ENCODE results near the gene CENPU. TPM values are rescaled to one million over a fixed set of nuclear protein-coding genes. Genes with fewer than 3 reads are reported as not detected.

CENPU gene
- total and polyA plus RNA-seq, 2 of the 13 experiments (the other 11 are each of a cell fraction or from before 2014, with no cell fraction given), result 11.7 to 35.8 TPM

GRCh38 chr4:184727430-184727829 is 6.5 kb downstream of the CENPU start:
- Histone ChIP-seq H3K9ac (ENCODE audit: insufficient read depth, low read depth, low read length) (no peak overlapping the region), H3K79me2 (ENCODE audit: insufficient read depth, low read length) (peaks cover 34% of the 10 kb centered on the region), H3K27me3 (ENCODE audit: control insufficient read depth in 1 of 2, insufficient read depth in 2 of 2, low read length in 2 of 2) (no peaks in the 10 kb centered on the region), H3K36me3 (replicated peaks in 1 of 2; ENCODE audit: control insufficient read depth in 1 of 2, insufficient read depth in 2 of 2, low read length in 2 of 2) (peaks cover 2 to 38% of the 10 kb centered on the region in 2 experiments), H3K27ac (ENCODE audit: extremely low read length, insufficient read depth, low read length) (no peak overlapping the region), H3K9me3 (ENCODE audit: low read length) (no peaks in the 10 kb centered on the region), H3K4me3 (replicated peaks in 1 of 3; ENCODE audit: insufficient read depth in 1 of 3, low read depth in 2 of 3, low read length in 3 of 3) (no peak overlapping the region), H3K4me2 (ENCODE audit: low read depth, low read length) (no peak overlapping the region), H4K20me1 (ENCODE audit: insufficient read depth, low read length) (no peaks in the 10 kb centered on the region), H2AFZ (ENCODE audit: low read length) (no peak overlapping the region), H3K4me1 (ENCODE audit: insufficient read depth, low read length) (peaks cover 43% of the 10 kb centered on the region)
- in situ Hi-C loops (cut with HindIII; ENCODE audit: extremely low pct_ligation_motif_present, low pct_unique_long_range_greater_than_20kb) (no loop called here), intact Hi-C loops (cut with micrococcal nuclease; ENCODE audit: unreplicated experiment) (no loop called here)
- no peak for FAIRE-seq
- DNase-seq (ENCODE audit: low spot score), result no peak
- TF ChIP-seq NR3C1 (CRISPR knock-in tag; IDR thresholded peaks at IDR 0.05), result no peak
- no peak for TF ChIP-seq XBP1 (CRISPR knock-in tag; IDR thresholded peaks at IDR 0.05)
- no peak for TF ChIP-seq ZNF768 (CRISPR knock-in tag; IDR thresholded peaks at IDR 0.05)
- no peak for TF ChIP-seq SALL2 (CRISPR knock-in tag; IDR thresholded peaks at IDR 0.05)
- TF ChIP-seq THAP7 (CRISPR knock-in tag; IDR thresholded peaks at IDR 0.05), result no peak
- no peak for TF ChIP-seq EP300 (IDR thresholded peaks at IDR 0.05; ENCODE audit: low read depth in 2 of 2, low read length in 2 of 2)
- no peak for TF ChIP-seq EP300 (CRISPR knock-in tag; IDR thresholded peaks at IDR 0.05; ENCODE audit: borderline replicate concordance)
- TF ChIP-seq AHR (CRISPR knock-in tag; IDR thresholded peaks at IDR 0.05), result no peak
- TF ChIP-seq ONECUT2 (CRISPR knock-in tag; IDR thresholded peaks at IDR 0.05), result no peak
- TF ChIP-seq BCL6 (CRISPR knock-in tag; IDR thresholded peaks at IDR 0.05), result no peak
- WGBS (ENCODE audit: low lambda C conversion rate), result 99% methylated on average over 3 of the region's 3 CpGs
- no TSS peak for BruUV-seq (replicated peaks)
- CTCF ChIA-PET (ENCODE audit: low intra/inter-chr PET ratio, low total read pairs), result no interaction called here
- POLR2A ChIA-PET, result no interaction called here
- no peak for ATAC-seq

- ATAC-seq (peak; percentile 78), DNase-seq (ENCODE audit: low spot score) (no peak), FAIRE-seq (no peak)
- Histone ChIP-seq H3K4me3 (replicated peaks in 1 of 3; ENCODE audit: insufficient read depth in 1 of 3, low read depth in 2 of 3, low read length in 3 of 3) (no peak overlapping the region), H3K36me3 (replicated peaks in 1 of 2; ENCODE audit: control insufficient read depth in 1 of 2, insufficient read depth in 2 of 2, low read length in 2 of 2) (peaks cover 2 to 60% of the 10 kb centered on the region in 2 experiments), H2AFZ (ENCODE audit: low read length) (no peak overlapping the region), H4K20me1 (ENCODE audit: insufficient read depth, low read length) (no peaks in the 10 kb centered on the region), H3K4me1 (ENCODE audit: insufficient read depth, low read length) (no peaks in the 10 kb centered on the region), H3K9me3 (ENCODE audit: low read length) (no peaks in the 10 kb centered on the region), H3K27ac (ENCODE audit: extremely low read length, insufficient read depth, low read length) (no peak overlapping the region), H3K27me3 (ENCODE audit: control insufficient read depth in 1 of 2, insufficient read depth in 2 of 2, low read length in 2 of 2) (no peaks in the 10 kb centered on the region), H3K4me2 (ENCODE audit: low read depth, low read length) (no peak overlapping the region), H3K79me2 (ENCODE audit: insufficient read depth, low read length) (peaks cover 12% of the 10 kb centered on the region), H3K9ac (ENCODE audit: insufficient read depth, low read depth, low read length) (no peak overlapping the region)
- in situ Hi-C loops (cut with HindIII; ENCODE audit: extremely low pct_ligation_motif_present, low pct_unique_long_range_greater_than_20kb), result no loop called here
- ChIA-PET CTCF (ENCODE audit: low intra/inter-chr PET ratio, low total read pairs) (no interaction called here), POLR2A (interaction anchor here (0.9 kb wide), 1 partner anchor 73 kb away, joined by 3 read pairs; the partner anchor contains the start of genes CASP3 and PRIMPOL)
- TF ChIP-seq ZNF17 (CRISPR knock-in tag; IDR thresholded peaks at IDR 0.05) (no peak), STAG1 (CRISPR knock-in tag; IDR thresholded peaks at IDR 0.05) (peak; percentile 7; the same call in 1 of the 2 replicates)
- no TSS peak for BruUV-seq (replicated peaks)
- intact Hi-C loops (cut with micrococcal nuclease; ENCODE audit: unreplicated experiment), result no loop called here
- WGBS (ENCODE audit: low lambda C conversion rate), result 5% methylated on average over 1 of the region's 1 CpG
These were observed 11.1 kb downstream of the CENPU start for GRCh38 chr4:184722798-184723197.
